Neutrophil (primary cell): Measurements from ENCODE around the gene YWHAQ.
"Not testable (repeated sequence)": the region's sequence is repeated elsewhere in the genome, so short reads cannot be mapped to it uniquely, and the experiment has no call there.

Source experiments
- H3K27ac ChIP-seq: fragments of 200-600 bp; sonication (generic); 2 replicates; pipeline ENCODE4 v1.5.1; 2016; ENCODE audit warnings: mild to moderate bottlenecking, moderate library complexity
- H3K27me3 ChIP-seq: fragments of 200-600 bp; sonication (generic); 2 replicates; pipeline ENCODE4 v1.6.0; 2016; ENCODE audit warnings: mild to moderate bottlenecking
- H3K36me3 ChIP-seq: fragments of 200-600 bp; sonication (generic); 2 replicates; pipeline ENCODE4 v1.5.1; 2017
- H3K4me1 ChIP-seq, 2 experiments: fragments of 200-600 bp in 1 of 2; sonication (generic) in 1 of 2; 1 replicate in 1 of 2; 2 replicates in 1 of 2; pipeline versions ENCODE4 v1.5.1 to v1.6.1; 2013 to 2016; ENCODE audit warnings: low read depth in 1 of 2, low read length in 1 of 2, mild to moderate bottlenecking in 1 of 2, moderate library complexity in 1 of 2; ENCODE audit not compliant: control insufficient read depth in 1 of 2, insufficient read depth in 1 of 2
- H3K4me3 ChIP-seq, 2 experiments: fragments of 200-600 bp in 1 of 2; sonication (generic) in 1 of 2; 1 replicate in 1 of 2; 2 replicates in 1 of 2; pipeline ENCODE4 v1.5.1; 2013 to 2016; ENCODE audit warnings: low read depth in 1 of 2, low read length in 1 of 2, mild to moderate bottlenecking in 1 of 2, moderate library complexity in 1 of 2
- H3K9me3 ChIP-seq: fragments of 200-600 bp; sonication (generic); 2 replicates; pipeline ENCODE4 v1.5.1; 2016
- CTCF ChIP-seq: fragments of 200-600 bp; sonication (generic); IDR thresholded peaks from 2 replicates; pipeline ENCODE4 v1.5.1; 2016; ENCODE audit warnings: antibody characterized with exemption

Gene YWHAQ

GRCh38 chr2:9631553-9631819 is 689 bp upstream of the YWHAQ start:
- Histone ChIP-seq H3K27me3 (peaks cover 2% of the 10 kb centered on the region), H3K36me3 (no peaks in the 10 kb centered on the region), H3K4me1 (peaks cover 10 to 19% of the 10 kb centered on the region in 2 experiments), H3K4me3 (peak overlapping the region; percentile 82 to 99), H3K27ac (peak overlapping the region; percentile 85), H3K9me3 (no peaks in the 10 kb centered on the region)
- no peak for TF ChIP-seq CTCF

GRCh38 chr2:9630117-9630735 is 571 bp downstream of the YWHAQ start:
- Histone ChIP-seq H3K4me3 (peak overlapping the region; percentile 82 to 99), H3K27me3 (peaks cover 2% of the 10 kb centered on the region), H3K4me1 (peaks cover 10 to 19% of the 10 kb centered on the region in 2 experiments), H3K9me3 (no peaks in the 10 kb centered on the region), H3K27ac (peak overlapping the region; percentile 85), H3K36me3 (no peaks in the 10 kb centered on the region)
- no peak for TF ChIP-seq CTCF

- Histone ChIP-seq H3K4me1 (peaks cover 10 to 19% of the 10 kb centered on the region in 2 experiments), H3K9me3 (no peaks in the 10 kb centered on the region)
- TF ChIP-seq CTCF, result no peak
Observed at GRCh38 chr2:9629222-9630116, 1.3 kb downstream of the YWHAQ start.

DNA sequence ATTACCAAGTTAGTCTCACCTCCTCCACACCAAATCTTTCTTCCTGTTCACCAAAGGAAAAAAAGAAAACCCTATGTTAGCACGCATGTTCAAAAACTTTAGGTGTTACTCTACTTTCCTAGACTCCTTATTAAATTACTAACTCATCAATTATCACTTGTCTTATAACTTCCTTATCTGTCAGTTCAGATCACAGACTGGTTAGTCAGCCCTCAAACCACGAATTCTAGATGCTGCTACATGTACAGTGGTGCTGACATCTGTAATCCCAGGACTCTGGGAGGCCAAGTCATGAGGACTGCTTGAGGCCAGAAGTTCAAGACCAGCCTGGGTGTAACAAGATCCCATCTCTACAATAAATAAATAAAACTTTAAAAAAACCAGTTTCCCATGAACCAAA is 3.5 kb downstream of the YWHAQ start:
- Histone ChIP-seq H3K4me1 (peaks cover 10 to 19% of the 10 kb centered on the region in 2 experiments), H3K27ac (no peak overlapping the region), H3K27me3 (no peaks in the 10 kb centered on the region), H3K9me3 (no peaks in the 10 kb centered on the region), H3K36me3 (no peaks in the 10 kb centered on the region), H3K4me3 (no peak overlapping the region)
- TF ChIP-seq CTCF, result no peak

More at GRCh38 chr2:9629222-9630116, 1.3 kb downstream of the YWHAQ start:
- no peaks in the 10 kb centered on the region for H3K36me3 ChIP-seq
- H3K4me3 ChIP-seq, result peak overlapping the region; percentile 82 to 99
- H3K27ac ChIP-seq, result peak overlapping the region; percentile 85
- peaks cover 2% of the 10 kb centered on the region for H3K27me3 ChIP-seq

DNA sequence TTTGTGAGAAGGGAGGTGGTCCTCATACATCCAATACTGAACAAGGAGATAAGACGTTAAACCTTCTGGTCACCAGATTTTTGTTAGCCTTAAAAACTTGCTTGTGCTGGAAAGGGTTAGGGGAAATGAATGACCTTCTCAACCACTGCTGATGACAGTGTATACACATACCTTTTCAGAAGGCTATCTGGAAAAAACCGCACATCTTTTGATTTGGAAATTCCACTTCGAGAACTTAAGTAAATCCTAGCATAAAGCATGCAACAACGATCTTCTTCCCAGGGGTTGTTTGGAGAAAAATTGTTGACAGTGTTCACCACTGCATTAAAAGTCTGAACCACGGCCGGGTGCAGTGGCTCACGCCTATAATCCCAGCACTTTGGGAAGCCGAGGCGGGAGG is 7.6 kb downstream of the YWHAQ start:
- Histone ChIP-seq H3K27ac (no peak overlapping the region), H3K9me3 (no peaks in the 10 kb centered on the region), H3K4me1 (no peaks in the 10 kb centered on the region), H3K27me3 (no peaks in the 10 kb centered on the region), H3K36me3 (no peaks in the 10 kb centered on the region), H3K4me3 (no peak overlapping the region)
- TF ChIP-seq CTCF, result no peak

GRCh38 chr2:9621655-9622054 is 9.1 kb downstream of the YWHAQ start:
- not testable (repeated sequence) for H3K4me3 ChIP-seq, H3K9me3 ChIP-seq, H3K27ac ChIP-seq, H3K27me3 ChIP-seq, H3K36me3 ChIP-seq, H3K4me1 ChIP-seq
